OCI-LY3 (cell line): ENCODE data around the gene AANAT.

ENCODE experiments used
- H2AFZ ChIP-seq: fragments of 200-600, 300-600 bp; shearing (Covaris generic); 2 replicates; pipeline ENCODE4 v1.6.0; 2014; ENCODE audit warnings: antibody characterized with exemption, low read depth, low read length
- H3K27ac ChIP-seq: fragments of 200-600, 300-600 bp; sonication (generic); 2 replicates; pipeline ENCODE4 v1.5.1; 2014; ENCODE audit warnings: mild to moderate bottlenecking, low read length, moderate library complexity, mixed read lengths
- H3K27me3 ChIP-seq: fragments of 200-600, 300-600 bp; sonication (generic); 2 replicates; pipeline ENCODE4 v1.6.1; 2014; ENCODE audit warnings: low read depth, low read length, mixed read lengths
- H3K36me3 ChIP-seq: fragments of 200-600, 300-600 bp; sonication (generic); replicated peaks from 2 replicates; pipeline ENCODE3; 2014; ENCODE audit warnings: low read depth, low read length, mixed read lengths
- H3K4me1 ChIP-seq: fragments of 300-600, 200-600 bp; sonication (generic); 2 replicates; pipeline ENCODE4 v1.6.1; 2014; ENCODE audit warnings: low read length, mixed read lengths
- H3K4me2 ChIP-seq: fragments of 200-600, 300-600 bp; sonication (generic); 2 replicates; pipeline ENCODE4 v1.6.1; 2014; ENCODE audit warnings: low read length, mixed read lengths
- H3K4me3 ChIP-seq: fragments of 300-600, 200-600 bp; sonication (generic); 2 replicates; pipeline ENCODE4 v1.5.1; 2014; ENCODE audit warnings: antibody characterized with exemption, mild to moderate bottlenecking, low read length, moderate library complexity
- H3K79me2 ChIP-seq: fragments of 300-600, 200-600 bp; shearing (Covaris generic); 2 replicates; pipeline ENCODE4 v1.6.1; 2014; ENCODE audit warnings: mild to moderate bottlenecking, low read length, mixed read lengths
- H3K9ac ChIP-seq: fragments of 300-600, 200-600 bp; shearing (Covaris generic); 2 replicates; pipeline ENCODE4 v1.6.0; 2014; ENCODE audit warnings: mild to moderate bottlenecking, low read length, moderate library complexity
- H3K9me3 ChIP-seq: fragments of 200-600, 300-600 bp; shearing (Covaris generic); 2 replicates; pipeline ENCODE4 v1.6.1; 2014; ENCODE audit warnings: low read length, mixed read lengths; ENCODE audit not compliant: insufficient read depth
- H4K20me1 ChIP-seq: fragments of 200-600, 300-600 bp; sonication (generic); 2 replicates; pipeline ENCODE4 v1.6.1; 2016; ENCODE audit warnings: low read length, mixed read lengths; ENCODE audit not compliant: insufficient read depth
- EZH2phosphoT487 ChIP-seq: fragments of 200-600 bp; shearing (Covaris generic); IDR thresholded peaks from 2 replicates; pipeline ENCODE4 v1.6.1; 2018; ENCODE audit warnings: antibody characterized with exemption, mixed run types, low read depth
- TF ChIP-seq, protein P1 (sequence below): fragments of 200-600, 300-600 bp; sonication (generic); IDR thresholded peaks from 2 replicates; pipeline ENCODE4 v1.5.1; 2014; ENCODE audit warnings: antibody characterized with exemption, low read length, low read depth

The AANAT gene

GRCh38 chr17:76500074-76500746 is 32.8 kb downstream of the AANAT start:
- H3K9ac ChIP-seq: peak overlapping the region; percentile 80
- H3K4me1 ChIP-seq: peaks cover 33% of the 10 kb centered on the region
- peaks cover 9% of the 10 kb centered on the region for H3K36me3 ChIP-seq
- no peaks in the 10 kb centered on the region for H3K27me3 ChIP-seq
- no peaks in the 10 kb centered on the region for H3K9me3 ChIP-seq
- no peak for TF ChIP-seq EZH2phosphoT487
- TF ChIP-seq, protein P1, sequence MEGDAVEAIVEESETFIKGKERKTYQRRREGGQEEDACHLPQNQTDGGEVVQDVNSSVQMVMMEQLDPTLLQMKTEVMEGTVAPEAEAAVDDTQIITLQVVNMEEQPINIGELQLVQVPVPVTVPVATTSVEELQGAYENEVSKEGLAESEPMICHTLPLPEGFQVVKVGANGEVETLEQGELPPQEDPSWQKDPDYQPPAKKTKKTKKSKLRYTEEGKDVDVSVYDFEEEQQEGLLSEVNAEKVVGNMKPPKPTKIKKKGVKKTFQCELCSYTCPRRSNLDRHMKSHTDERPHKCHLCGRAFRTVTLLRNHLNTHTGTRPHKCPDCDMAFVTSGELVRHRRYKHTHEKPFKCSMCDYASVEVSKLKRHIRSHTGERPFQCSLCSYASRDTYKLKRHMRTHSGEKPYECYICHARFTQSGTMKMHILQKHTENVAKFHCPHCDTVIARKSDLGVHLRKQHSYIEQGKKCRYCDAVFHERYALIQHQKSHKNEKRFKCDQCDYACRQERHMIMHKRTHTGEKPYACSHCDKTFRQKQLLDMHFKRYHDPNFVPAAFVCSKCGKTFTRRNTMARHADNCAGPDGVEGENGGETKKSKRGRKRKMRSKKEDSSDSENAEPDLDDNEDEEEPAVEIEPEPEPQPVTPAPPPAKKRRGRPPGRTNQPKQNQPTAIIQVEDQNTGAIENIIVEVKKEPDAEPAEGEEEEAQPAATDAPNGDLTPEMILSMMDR: no peak
- peaks cover 40% of the 10 kb centered on the region for H3K79me2 ChIP-seq
- H4K20me1 ChIP-seq: no peaks in the 10 kb centered on the region
- H2AFZ ChIP-seq: no peak overlapping the region
- no peak overlapping the region for H3K27ac ChIP-seq
- H3K4me3 ChIP-seq: peak overlapping the region; percentile 84
- peak overlapping the region; percentile 88 for H3K4me2 ChIP-seq

DNA sequence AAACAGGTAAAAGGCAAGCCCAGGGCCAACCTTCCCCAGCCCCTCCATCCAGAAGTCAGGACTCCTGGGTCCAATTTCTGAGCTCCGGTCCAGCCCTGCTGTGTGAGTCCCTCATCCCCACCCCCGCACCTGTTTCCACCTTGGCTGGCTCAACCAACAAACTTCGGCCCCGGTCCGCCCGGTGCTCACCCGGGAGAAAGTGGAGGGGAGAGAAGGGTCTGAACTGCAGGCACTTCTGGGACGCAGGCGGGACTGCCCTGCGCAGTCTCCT is 33.3 kb downstream of the AANAT start:
- H3K36me3 ChIP-seq: peaks cover 9% of the 10 kb centered on the region
- peak overlapping the region; percentile 84 for H3K4me3 ChIP-seq
- H3K4me1 ChIP-seq: peaks cover 33% of the 10 kb centered on the region
- no peaks in the 10 kb centered on the region for H4K20me1 ChIP-seq
- H3K9me3 ChIP-seq: no peaks in the 10 kb centered on the region
- H3K27ac ChIP-seq: no peak overlapping the region
- H3K27me3 ChIP-seq: no peaks in the 10 kb centered on the region
- peak overlapping the region; percentile 80 for H3K9ac ChIP-seq
- peaks cover 40% of the 10 kb centered on the region for H3K79me2 ChIP-seq
- no peak overlapping the region; the same call in 1 of the 2 replicates for H2AFZ ChIP-seq
- peak overlapping the region; percentile 88 for H3K4me2 ChIP-seq
- TF ChIP-seq EZH2phosphoT487: no peak
- TF ChIP-seq, protein P1: no peak

GRCh38 chr17:76501018-76501826 is 33.8 kb downstream of the AANAT start, which contains the start of gene RHBDF2:
RHBDF2 (minus strand) TSS chr17:76501423; CDS start chr17:76481524, 19,899 bp downstream.
- H2AFZ ChIP-seq: peak within 1 kb of the TSS; percentile 42; the same call in 1 of the 2 replicates
- H3K4me2 ChIP-seq: peak within 1 kb of the TSS; percentile 88
- peaks cover 9% of the 10 kb centered on the region for H3K36me3 ChIP-seq
- no peaks in the 10 kb centered on the region for H3K9me3 ChIP-seq
- H3K9ac ChIP-seq: peak within 1 kb of the TSS; percentile 80
- H3K4me3 ChIP-seq: peak within 1 kb of the TSS; percentile 84
- peaks cover 40% of the 10 kb centered on the region for H3K79me2 ChIP-seq
- TF ChIP-seq, protein P1: no peak
- no peak for TF ChIP-seq EZH2phosphoT487
- H3K27me3 ChIP-seq: no peaks in the 10 kb centered on the region
- H4K20me1 ChIP-seq: no peaks in the 10 kb centered on the region
- peaks cover 37% of the 10 kb centered on the region for H3K4me1 ChIP-seq
- H3K27ac ChIP-seq: peak within 1 kb of the TSS; percentile 18; the same call in 1 of the 2 replicates

- Histone ChIP-seq H3K4me1 (peaks cover 41% of the 10 kb centered on the region), H3K4me3 (peak overlapping the region; percentile 84), H3K9me3 (no peaks in the 10 kb centered on the region)
Measured at GRCh38 chr17:76501827-76502307, 34.5 kb downstream of the AANAT start.

More at GRCh38 chr17:76501827-76502307, 34.5 kb downstream of the AANAT start:
- Histone ChIP-seq H3K9ac (peak overlapping the region; percentile 54), H3K36me3 (peaks cover 9% of the 10 kb centered on the region), H2AFZ (peak overlapping the region; percentile 42; the same call in 1 of the 2 replicates), H3K27ac (peak overlapping the region; percentile 18; the same call in 1 of the 2 replicates), H3K79me2 (peaks cover 40% of the 10 kb centered on the region), H3K27me3 (no peaks in the 10 kb centered on the region), H3K4me2 (peak overlapping the region; percentile 84), H4K20me1 (no peaks in the 10 kb centered on the region)
- TF ChIP-seq, protein P1: no peak
- no peak for TF ChIP-seq EZH2phosphoT487
